ENCODE data around the gene CENATAC. TPM values are rescaled to one million over a fixed set of nuclear protein-coding genes. Genes with fewer than 3 reads are reported as not detected.

Gene CENATAC
- polyA plus RNA-seq, 1 donor: 35.0 TPM

Other genes with a start within 250 kb of the CENATAC start
- 71.9 TPM for gene DDX6, start 207.0 kb upstream of the CENATAC start, polyA plus RNA-seq
- gene CXCR5, start 114.2 kb upstream of the CENATAC start, polyA plus RNA-seq: 0.07 TPM
- gene BCL9L, start 72.2 kb upstream of the CENATAC start, polyA plus RNA-seq: 28.4 TPM
- 0.10 TPM for gene UPK2, start 41.8 kb upstream of the CENATAC start, polyA plus RNA-seq
- 0.04 TPM for gene FOXR1, start 26.4 kb upstream of the CENATAC start, polyA plus RNA-seq
- 1,295 TPM for gene RPS25, start 20.2 kb downstream of the CENATAC start, polyA plus RNA-seq
- gene TRAPPC4, start 20.6 kb downstream of the CENATAC start, polyA plus RNA-seq: 87.9 TPM
- 192 TPM for gene SLC37A4, start 32.7 kb downstream of the CENATAC start, polyA plus RNA-seq
- gene HYOU1, start 59.1 kb downstream of the CENATAC start, polyA plus RNA-seq: 83.1 TPM
- gene VPS11, start 69.7 kb downstream of the CENATAC start, polyA plus RNA-seq: 50.4 TPM
- 25.3 TPM for gene HMBS, start 86.7 kb downstream of the CENATAC start, polyA plus RNA-seq
- 51.1 TPM for gene DPAGT1, start 103.7 kb downstream of the CENATAC start, polyA plus RNA-seq
- gene C2CD2L, start 109.2 kb downstream of the CENATAC start, polyA plus RNA-seq: 18.1 TPM
- gene HINFP, start 123.4 kb downstream of the CENATAC start, polyA plus RNA-seq: 40.2 TPM
- gene ABCG4, start 150.9 kb downstream of the CENATAC start, polyA plus RNA-seq: 1.2 TPM
- 10.4 TPM for gene NLRX1, start 170.6 kb downstream of the CENATAC start, polyA plus RNA-seq
- gene NHERF4, start 187.3 kb downstream of the CENATAC start, polyA plus RNA-seq: 64.1 TPM
- gene CBL, start 208.2 kb downstream of the CENATAC start, polyA plus RNA-seq: 12.7 TPM

Measured in large intestine (tissue), 1 donor.